ENCODE measurements around the gene PTGER2.

Gene PTGER2

DNA sequence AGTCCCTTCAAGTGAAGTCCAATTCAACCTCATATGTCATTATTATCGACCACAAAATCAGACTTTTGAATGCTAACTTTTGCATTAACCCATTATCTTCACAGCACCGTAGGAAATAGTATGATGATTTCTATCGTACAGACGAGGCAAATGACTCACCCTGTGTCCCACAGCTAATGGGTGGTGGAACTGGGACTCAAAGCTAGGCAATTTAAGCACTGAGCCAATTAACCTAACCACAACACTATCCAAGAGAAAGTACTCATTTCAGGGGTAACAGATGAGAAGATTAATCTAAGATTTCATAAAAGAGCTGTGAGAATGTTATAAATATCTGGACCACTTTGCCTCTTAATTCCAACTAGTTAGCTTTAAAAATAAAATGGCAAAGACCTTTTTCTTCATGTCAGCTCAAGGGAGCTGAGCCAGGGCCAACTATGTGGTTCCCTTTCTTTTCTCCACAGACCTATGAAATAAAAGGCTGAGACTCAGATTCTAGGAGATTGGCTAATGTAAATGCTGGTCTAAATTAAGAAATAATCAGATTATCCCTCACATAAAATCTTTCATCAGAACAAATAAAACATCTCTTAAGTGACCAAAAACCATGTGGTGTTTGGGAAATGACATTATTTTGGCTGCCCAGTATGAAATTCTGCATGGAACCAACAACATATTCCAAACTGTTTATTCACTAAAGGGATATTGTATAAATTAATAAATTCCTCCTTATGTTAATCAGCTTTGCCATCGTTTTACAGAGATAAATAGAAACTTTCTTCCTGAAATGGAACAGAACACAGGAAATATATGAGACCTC, 4.9 kb downstream of the PTGER2 start:
- peak overlapping the region in 1 of 2 donors; percentile 30 for H3K27ac ChIP-seq (ENCODE audit: low read depth in 2 of 2, low read length in 2 of 2)
- H3K36me3 ChIP-seq (ENCODE audit: control insufficient read depth in 2 of 2, insufficient read depth in 2 of 2, low read length in 2 of 2): no peaks in the 10 kb centered on the region
- no peaks in the 10 kb centered on the region for H3K9me3 ChIP-seq (ENCODE audit: control insufficient read depth in 2 of 2, low read length in 2 of 2)
- peaks cover 7 to 10% of the 10 kb centered on the region in 2 donors for H3K4me1 ChIP-seq (ENCODE audit: control insufficient read depth in 2 of 2, insufficient read depth in 2 of 2, low read length in 2 of 2)
- no peak overlapping the region for H3K4me3 ChIP-seq (ENCODE audit: low read length in 2 of 2)
- peaks cover 0 to 4% of the 10 kb centered on the region in 2 donors for H3K27me3 ChIP-seq (ENCODE audit: control insufficient read depth in 2 of 2, insufficient read depth in 2 of 2, low read length in 2 of 2)
- H3K9ac ChIP-seq (ENCODE audit: low read depth in 1 of 2, low read length in 2 of 2): no peak overlapping the region

DNA sequence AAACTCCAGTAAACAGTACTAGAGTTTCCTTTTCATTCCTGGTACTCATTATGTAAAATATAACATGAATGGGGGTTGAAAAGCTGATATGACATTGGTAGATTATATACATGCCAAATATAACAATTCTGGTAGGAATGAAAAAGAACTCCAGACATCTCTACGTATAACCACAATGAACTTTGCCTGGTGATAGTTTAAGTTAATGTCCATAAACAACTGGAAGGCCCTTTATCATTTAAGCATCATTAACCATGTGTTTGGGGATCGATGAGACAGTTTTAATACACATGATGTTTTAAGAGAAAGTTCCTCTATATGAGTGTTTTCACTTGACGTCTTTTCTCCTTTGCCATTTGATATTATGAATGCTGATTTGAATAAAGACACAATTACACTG, 5.8 kb downstream of the PTGER2 start:
- H3K27me3 ChIP-seq (ENCODE audit: control insufficient read depth in 2 of 2, insufficient read depth in 2 of 2, low read length in 2 of 2): peaks cover 0 to 4% of the 10 kb centered on the region in 2 donors
- H3K27ac ChIP-seq (ENCODE audit: low read depth in 2 of 2, low read length in 2 of 2): no peak overlapping the region
- no peaks in the 10 kb centered on the region for H3K9me3 ChIP-seq (ENCODE audit: control insufficient read depth in 2 of 2, low read length in 2 of 2)
- peaks cover 4% of the 10 kb centered on the region in 2 donors for H3K4me1 ChIP-seq (ENCODE audit: control insufficient read depth in 2 of 2, insufficient read depth in 2 of 2, low read length in 2 of 2)
- H3K4me3 ChIP-seq (ENCODE audit: low read length in 2 of 2): no peak overlapping the region
- no peaks in the 10 kb centered on the region for H3K36me3 ChIP-seq (ENCODE audit: control insufficient read depth in 2 of 2, insufficient read depth in 2 of 2, low read length in 2 of 2)
- no peak overlapping the region for H3K9ac ChIP-seq (ENCODE audit: low read depth in 1 of 2, low read length in 2 of 2)

DNA sequence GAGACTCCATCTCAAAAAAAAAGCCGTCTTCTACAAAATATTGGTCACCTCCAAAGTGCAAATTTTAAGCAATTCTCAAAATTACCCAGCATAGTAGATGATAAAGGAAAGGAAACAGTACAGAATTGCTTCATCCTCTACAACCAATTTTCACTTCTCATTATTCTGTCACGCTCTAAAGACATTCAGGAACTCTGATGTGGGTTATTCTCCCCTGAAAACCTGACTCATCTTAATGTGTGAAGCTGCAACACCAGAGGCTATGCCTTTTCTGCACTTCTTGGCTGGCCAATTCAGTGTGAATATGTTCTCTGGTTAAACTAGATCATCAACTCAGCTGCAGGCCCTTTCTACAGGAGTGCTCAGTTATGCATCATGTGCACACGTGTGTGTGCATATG, 11.0 kb downstream of the PTGER2 start:
- no peaks in the 10 kb centered on the region for H3K9me3 ChIP-seq (ENCODE audit: control insufficient read depth in 2 of 2, low read length in 2 of 2)
- H3K36me3 ChIP-seq (ENCODE audit: control insufficient read depth in 2 of 2, insufficient read depth in 2 of 2, low read length in 2 of 2): no peaks in the 10 kb centered on the region
- H3K27ac ChIP-seq (ENCODE audit: low read depth in 2 of 2, low read length in 2 of 2): peak overlapping the region in 1 of 2 donors; percentile 24
- H3K4me1 ChIP-seq (ENCODE audit: control insufficient read depth in 2 of 2, insufficient read depth in 2 of 2, low read length in 2 of 2): peaks cover 0 to 4% of the 10 kb centered on the region in 2 donors
- H3K27me3 ChIP-seq (ENCODE audit: control insufficient read depth in 2 of 2, insufficient read depth in 2 of 2, low read length in 2 of 2): no peaks in the 10 kb centered on the region
- no peak overlapping the region for H3K4me3 ChIP-seq (ENCODE audit: low read length in 2 of 2)
- no peak overlapping the region for H3K9ac ChIP-seq (ENCODE audit: low read depth in 1 of 2, low read length in 2 of 2)

DNA sequence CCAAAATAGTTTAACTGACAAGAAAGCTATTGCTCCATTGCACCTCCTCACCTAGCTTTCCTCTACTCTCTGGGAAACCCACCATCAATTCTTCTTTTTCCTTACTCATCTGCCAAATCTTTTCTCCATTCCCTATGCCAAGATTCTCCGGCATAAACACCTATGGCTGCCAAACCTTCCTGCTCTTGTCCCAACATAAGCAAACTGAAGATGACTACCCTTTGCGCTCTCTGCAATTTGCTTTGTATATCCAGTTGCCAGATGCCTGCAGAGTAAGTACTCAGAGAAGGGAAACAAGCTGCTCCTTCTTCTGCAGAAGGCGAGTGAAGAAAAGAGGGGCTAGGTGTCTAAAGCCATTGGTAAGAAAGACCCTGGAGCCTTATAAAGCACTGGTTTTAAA, 11.5 kb downstream of the PTGER2 start:
- Histone ChIP-seq H3K9ac (ENCODE audit: low read depth in 1 of 2, low read length in 2 of 2) (no peak overlapping the region), H3K4me1 (ENCODE audit: control insufficient read depth in 2 of 2, insufficient read depth in 2 of 2, low read length in 2 of 2) (peaks cover 0 to 4% of the 10 kb centered on the region in 2 donors), H3K27me3 (ENCODE audit: control insufficient read depth in 2 of 2, insufficient read depth in 2 of 2, low read length in 2 of 2) (no peaks in the 10 kb centered on the region), H3K27ac (ENCODE audit: low read depth in 2 of 2, low read length in 2 of 2) (peak overlapping the region in 1 of 2 donors; percentile 24), H3K9me3 (ENCODE audit: control insufficient read depth in 2 of 2, low read length in 2 of 2) (no peaks in the 10 kb centered on the region), H3K36me3 (ENCODE audit: control insufficient read depth in 2 of 2, insufficient read depth in 2 of 2, low read length in 2 of 2) (no peaks in the 10 kb centered on the region), H3K4me3 (ENCODE audit: low read length in 2 of 2) (no peak overlapping the region)

DNA sequence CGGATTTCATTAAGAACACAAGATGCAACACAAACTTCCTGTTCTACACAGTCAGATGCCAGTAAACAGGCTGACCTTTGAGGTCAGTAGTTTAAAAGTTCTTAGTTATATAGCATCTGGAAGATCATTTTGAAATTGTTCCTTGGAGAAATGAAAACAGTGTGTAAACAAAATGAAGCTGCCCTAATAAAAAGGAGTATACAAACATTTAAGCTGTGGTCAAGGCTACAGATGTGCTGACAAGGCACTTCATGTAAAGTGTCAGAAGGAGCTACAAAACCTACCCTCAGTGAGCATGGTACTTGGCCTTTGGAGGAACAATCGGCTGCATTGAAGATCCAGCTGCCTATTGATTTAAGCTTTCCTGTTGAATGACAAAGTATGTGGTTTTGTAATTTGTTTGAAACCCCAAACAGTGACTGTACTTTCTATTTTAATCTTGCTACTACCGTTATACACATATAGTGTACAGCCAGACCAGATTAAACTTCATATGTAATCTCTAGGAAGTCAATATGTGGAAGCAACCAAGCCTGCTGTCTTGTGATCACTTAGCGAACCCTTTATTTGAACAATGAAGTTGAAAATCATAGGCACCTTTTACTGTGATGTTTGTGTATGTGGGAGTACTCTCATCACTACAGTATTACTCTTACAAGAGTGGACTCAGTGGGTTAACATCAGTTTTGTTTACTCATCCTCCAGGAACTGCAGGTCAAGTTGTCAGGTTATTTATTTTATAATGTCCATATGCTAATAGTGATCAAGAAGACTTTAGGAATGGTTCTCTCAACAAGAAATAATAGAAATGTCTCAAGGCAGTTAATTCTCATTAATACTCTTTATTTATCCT, 13.5 kb downstream of the PTGER2 start:
- no peak overlapping the region for H3K9ac ChIP-seq (ENCODE audit: low read depth in 1 of 2, low read length in 2 of 2)

DNA sequence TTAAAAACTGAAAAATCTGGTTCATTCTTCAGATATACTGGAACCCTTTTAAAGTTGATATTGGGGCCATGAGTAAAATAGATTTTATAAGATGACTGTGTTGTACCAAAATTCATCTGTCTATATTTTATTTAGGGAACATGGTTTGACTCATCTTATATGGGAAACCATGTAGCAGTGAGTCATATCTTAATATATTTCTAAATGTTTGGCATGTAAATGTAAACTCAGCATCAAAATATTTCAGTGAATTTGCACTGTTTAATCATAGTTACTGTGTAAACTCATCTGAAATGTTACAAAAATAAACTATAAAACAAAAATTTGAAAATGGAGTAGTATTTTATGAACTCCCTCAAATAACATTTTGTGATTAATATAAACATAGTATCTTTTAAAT, 14.2 kb downstream of the PTGER2 start:
- Histone ChIP-seq H3K9ac (ENCODE audit: low read depth in 1 of 2, low read length in 2 of 2) (no peak overlapping the region), H3K27me3 (ENCODE audit: control insufficient read depth in 2 of 2, insufficient read depth in 2 of 2, low read length in 2 of 2) (no peaks in the 10 kb centered on the region), H3K27ac (ENCODE audit: low read depth in 2 of 2, low read length in 2 of 2) (peak overlapping the region in 1 of 2 donors; percentile 8), H3K4me1 (ENCODE audit: control insufficient read depth in 2 of 2, insufficient read depth in 2 of 2, low read length in 2 of 2) (peaks cover 0 to 4% of the 10 kb centered on the region in 2 donors), H3K4me3 (ENCODE audit: low read length in 2 of 2) (no peak overlapping the region), H3K36me3 (ENCODE audit: control insufficient read depth in 2 of 2, insufficient read depth in 2 of 2, low read length in 2 of 2) (no peaks in the 10 kb centered on the region), H3K9me3 (ENCODE audit: control insufficient read depth in 2 of 2, low read length in 2 of 2) (no peaks in the 10 kb centered on the region)

More for the DNA sequence above, 13.5 kb downstream of the PTGER2 start:
- H3K9me3 ChIP-seq (ENCODE audit: control insufficient read depth in 2 of 2, low read length in 2 of 2): no peaks in the 10 kb centered on the region
- peak overlapping the region; percentile 6 to 8 for H3K27ac ChIP-seq (ENCODE audit: low read depth in 2 of 2, low read length in 2 of 2)
- H3K4me1 ChIP-seq (ENCODE audit: control insufficient read depth in 2 of 2, insufficient read depth in 2 of 2, low read length in 2 of 2): peaks cover 0 to 4% of the 10 kb centered on the region in 2 donors
- no peak overlapping the region for H3K4me3 ChIP-seq (ENCODE audit: low read length in 2 of 2)
- H3K27me3 ChIP-seq (ENCODE audit: control insufficient read depth in 2 of 2, insufficient read depth in 2 of 2, low read length in 2 of 2): no peaks in the 10 kb centered on the region
- H3K36me3 ChIP-seq (ENCODE audit: control insufficient read depth in 2 of 2, insufficient read depth in 2 of 2, low read length in 2 of 2): no peaks in the 10 kb centered on the region

DNA sequence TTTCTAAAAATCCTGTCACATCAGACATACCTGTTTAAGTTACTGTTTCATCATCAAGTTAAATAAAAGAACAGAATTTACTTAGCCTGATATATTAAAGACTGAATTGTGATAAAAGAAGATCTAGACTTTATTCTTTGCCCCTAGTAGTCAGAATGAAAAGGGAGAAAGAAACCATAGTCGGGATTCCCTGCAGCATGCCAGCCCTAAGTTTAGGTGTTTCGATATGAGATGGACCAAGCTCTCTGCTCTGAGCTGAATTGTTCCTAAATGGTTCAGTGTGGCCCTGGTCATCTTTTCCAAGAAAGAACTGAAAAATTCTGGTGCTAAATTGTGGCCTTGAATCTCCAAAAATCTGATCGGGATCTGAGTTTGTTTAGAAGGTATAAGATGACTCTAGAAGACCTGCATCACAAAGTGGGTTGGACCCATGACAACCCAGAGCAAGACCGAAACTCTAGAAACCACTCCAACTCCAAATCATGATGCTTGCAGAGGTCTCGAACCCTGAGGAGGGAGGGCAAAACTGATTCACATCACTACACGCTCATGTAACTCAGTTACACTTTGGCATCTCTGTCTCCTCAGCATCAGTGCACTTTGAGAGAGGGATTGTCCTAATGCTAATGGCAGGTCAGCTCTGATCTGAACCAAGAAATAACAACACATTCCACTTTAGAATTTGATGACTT, 15.7 kb downstream of the PTGER2 start:
- H3K4me3 ChIP-seq (ENCODE audit: low read length in 2 of 2): no peak overlapping the region
- H3K27ac ChIP-seq (ENCODE audit: low read depth in 2 of 2, low read length in 2 of 2): no peak overlapping the region
- no peaks in the 10 kb centered on the region for H3K27me3 ChIP-seq (ENCODE audit: control insufficient read depth in 2 of 2, insufficient read depth in 2 of 2, low read length in 2 of 2)
- peaks cover 0 to 7% of the 10 kb centered on the region in 2 donors for H3K4me1 ChIP-seq (ENCODE audit: control insufficient read depth in 2 of 2, insufficient read depth in 2 of 2, low read length in 2 of 2)
- no peaks in the 10 kb centered on the region for H3K36me3 ChIP-seq (ENCODE audit: control insufficient read depth in 2 of 2, insufficient read depth in 2 of 2, low read length in 2 of 2)
- H3K9ac ChIP-seq (ENCODE audit: low read depth in 1 of 2, low read length in 2 of 2): no peak overlapping the region
- no peaks in the 10 kb centered on the region for H3K9me3 ChIP-seq (ENCODE audit: control insufficient read depth in 2 of 2, low read length in 2 of 2)

DNA sequence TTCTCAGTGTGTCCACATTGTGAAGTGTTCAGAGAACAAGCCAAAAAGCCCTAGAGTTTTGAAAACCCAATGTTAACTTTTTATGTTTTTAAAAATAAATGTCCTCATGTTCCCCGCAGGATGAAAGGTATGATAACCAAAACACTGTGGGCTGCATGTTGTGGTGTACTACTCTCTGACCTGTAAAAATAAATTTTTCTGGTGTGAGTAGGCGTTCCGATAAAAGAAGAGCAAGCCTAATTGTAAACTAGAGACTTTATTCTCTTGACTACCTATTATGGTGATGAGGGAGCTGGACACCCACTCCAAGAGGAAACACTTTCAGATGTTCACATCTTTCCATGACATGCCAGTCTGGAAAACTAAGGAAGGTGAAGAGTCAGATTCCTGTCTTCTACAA, 18.2 kb downstream of the PTGER2 start:
- no peaks in the 10 kb centered on the region for H3K9me3 ChIP-seq (ENCODE audit: control insufficient read depth in 2 of 2, low read length in 2 of 2)
- H3K27ac ChIP-seq (ENCODE audit: low read depth in 2 of 2, low read length in 2 of 2): no peak overlapping the region

DNA sequence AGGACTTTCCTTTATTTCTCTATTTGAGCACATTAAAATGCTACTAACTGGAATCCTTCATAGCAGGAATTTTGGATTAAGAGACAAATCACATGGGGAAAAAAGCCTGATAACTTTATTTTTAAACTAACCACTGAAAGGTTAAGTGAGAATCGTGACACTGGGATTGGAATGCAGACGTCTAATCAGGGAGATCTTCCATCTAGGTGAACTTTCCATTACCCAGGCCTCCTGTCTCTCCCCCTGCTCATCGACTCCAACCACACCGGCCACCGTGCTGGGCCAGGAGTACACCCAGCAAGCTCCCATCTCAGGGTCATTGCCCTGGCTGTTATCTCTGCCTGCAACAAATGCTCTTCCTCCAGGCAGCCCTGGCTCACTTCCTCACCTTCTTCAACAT, 19.0 kb downstream of the PTGER2 start:
- Histone ChIP-seq H3K4me1 (ENCODE audit: control insufficient read depth in 2 of 2, insufficient read depth in 2 of 2, low read length in 2 of 2) (peaks cover 0 to 3% of the 10 kb centered on the region in 2 donors), H3K4me3 (ENCODE audit: low read length in 2 of 2) (no peak overlapping the region), H3K9me3 (ENCODE audit: control insufficient read depth in 2 of 2, low read length in 2 of 2) (no peaks in the 10 kb centered on the region), H3K36me3 (ENCODE audit: control insufficient read depth in 2 of 2, insufficient read depth in 2 of 2, low read length in 2 of 2) (no peaks in the 10 kb centered on the region), H3K27me3 (ENCODE audit: control insufficient read depth in 2 of 2, insufficient read depth in 2 of 2, low read length in 2 of 2) (no peaks in the 10 kb centered on the region), H3K9ac (ENCODE audit: low read depth in 1 of 2, low read length in 2 of 2) (no peak overlapping the region), H3K27ac (ENCODE audit: low read depth in 2 of 2, low read length in 2 of 2) (no peak overlapping the region)

More for the DNA sequence above, 18.2 kb downstream of the PTGER2 start:
- Histone ChIP-seq H3K27me3 (ENCODE audit: control insufficient read depth in 2 of 2, insufficient read depth in 2 of 2, low read length in 2 of 2) (no peaks in the 10 kb centered on the region), H3K9ac (ENCODE audit: low read depth in 1 of 2, low read length in 2 of 2) (no peak overlapping the region), H3K4me3 (ENCODE audit: low read length in 2 of 2) (no peak overlapping the region), H3K36me3 (ENCODE audit: control insufficient read depth in 2 of 2, insufficient read depth in 2 of 2, low read length in 2 of 2) (no peaks in the 10 kb centered on the region), H3K4me1 (ENCODE audit: control insufficient read depth in 2 of 2, insufficient read depth in 2 of 2, low read length in 2 of 2) (peaks cover 0 to 7% of the 10 kb centered on the region in 2 donors)

All from mucosa of rectum (tissue), 2 donors.